Adrenal gland (tissue), 12 donors: ENCODE results near the gene HADHA. TPM values are rescaled to one million over a fixed set of nuclear protein-coding genes. Genes with fewer than 3 reads are reported as not detected.

Experiments
- DNase-seq, 7 donors: peaks; one replicate each; pipeline ENCODE4 v3.0.0-alpha.2; 2019 to 2020
- H3K27ac ChIP-seq, 5 donors: fragments of 200-600 bp; sonication (generic) in 4 of 5; 1 replicate in 3 of 5; 2 replicates in 2 of 5; pipeline versions ENCODE4 v1.5.1 to v1.8.0; 2016 to 2020; ENCODE audit warnings: mild to moderate bottlenecking in 1 of 5
- H3K27me3 ChIP-seq: fragments of 200-600 bp; 2 replicates; pipeline ENCODE4 v1.8.0; 2021
- H3K36me3 ChIP-seq, 2 donors: fragments of 200-600 bp; replicated peaks in 1 of 2; 1 replicate in 1 of 2; 2 replicates in 1 of 2; pipeline versions ENCODE4 v1.5.1 to v1.8.0; 2018 to 2022
- H3K4me1 ChIP-seq, 2 donors: fragments of 200-600 bp; replicated peaks in 1 of 2; 1 replicate in 1 of 2; 2 replicates in 1 of 2; pipeline versions ENCODE4 v1.5.1 to v1.8.0; 2018 to 2021
- H3K4me3 ChIP-seq, 4 donors: fragments of 200-600 bp; sonication (generic) in 3 of 4; one replicate each; pipeline ENCODE4 v1.5.1; 2016 to 2018
- H3K9me3 ChIP-seq, 3 donors: fragments of 200-600 bp; sonication (generic) in 1 of 3; replicated peaks in 1 of 3; 1 replicate in 2 of 3; 2 replicates in 1 of 3; pipeline versions ENCODE4 v1.5.1 to v1.8.0; 2016 to 2021
- POLR2A ChIP-seq, 2 donors: fragments of 450-650 bp; IDR thresholded peaks; one replicate each; pipeline ENCODE4 v1.6.1; 2017; ENCODE audit warnings: antibody characterized with exemption in 2 of 2, mild to moderate bottlenecking in 2 of 2, moderate library complexity in 1 of 2
- WGBS, 4 donors: extraction: QIAGEN DNeasy Blood & Tissue Kit in 2 of 4; methylation state at CpG; one replicate each; pipeline versions ENCODE4 v1.1.5 to v1.1.7; 2013 to 2017; 5-methylcytosine and 5-hydroxymethylcytosine counted together
- intact Hi-C, 2 donors: fragments of 100-400 bp; cut with DNase I; formaldehyde crosslinking; loops; one replicate each; pipeline versions ENCODE4 v1.14.1 to v1.15.0; 2022 to 2023
- polyA plus RNA-seq, 3 donors: library from polyadenylated mRNA; stranded (reverse); fragments of 200-250 nt in 2 of 3; fragments of 350-450 nt in 1 of 3; fragmentation: Illumina TruSeq in 1 of 3; extraction: RNeasy Lipid Tissue Mini Kit (QIAGEN cat#74804) in 1 of 3; gene quantifications; one replicate each; pipeline ENCODE4 v1.2.3, GENCODE V29; 2013 to 2014
- total RNA-seq, 9 donors: library from RNA; depleted of rRNA in 4 of 9; stranded (reverse); fragments of >200 nt in 4 of 9; fragments of 120-200 nt in 1 of 9; fragmentation: NEBNext Ultra II Directional in 1 of 9; extraction: Animal tissue kit (Norgen Biotek cat#: 25700) in 1 of 9; gene quantifications; one replicate each; pipeline versions ENCODE4 v1.1.0 to v1.2.4, GENCODE V29; 2013 to 2023
- TF ChIP-seq, protein P1 (sequence below), 6 experiments: fragments of 450-650 bp in 4 of 6; fragments of 200-600 bp in 2 of 6; sonication (generic) in 1 of 6; IDR thresholded peaks; 1 replicate in 5 of 6; 2 replicates in 1 of 6; pipeline versions ENCODE4 v1.5.1 to v1.8.0; 2016 to 2021; ENCODE audit warnings: antibody characterized with exemption in 6 of 6, mild to moderate bottlenecking in 2 of 6, moderate library complexity in 1 of 6
- donor health status: healthy with polysubstance abuse.
- donor health status: Bipolar disorder and iron deficiency.
- donor health status: DM: yes; HTN: yes; CAD: no.
- donor health status: DM: no; HTN: no; CAD: no.
- donor health status: DM: no; HTN: no; CAD: no.
- donor health status: DM: yes; HTN: yes; CAD: no.

The HADHA gene
- total and polyA plus RNA-seq, 12 donors: 43.8 to 353 (median 210) TPM

DNA sequence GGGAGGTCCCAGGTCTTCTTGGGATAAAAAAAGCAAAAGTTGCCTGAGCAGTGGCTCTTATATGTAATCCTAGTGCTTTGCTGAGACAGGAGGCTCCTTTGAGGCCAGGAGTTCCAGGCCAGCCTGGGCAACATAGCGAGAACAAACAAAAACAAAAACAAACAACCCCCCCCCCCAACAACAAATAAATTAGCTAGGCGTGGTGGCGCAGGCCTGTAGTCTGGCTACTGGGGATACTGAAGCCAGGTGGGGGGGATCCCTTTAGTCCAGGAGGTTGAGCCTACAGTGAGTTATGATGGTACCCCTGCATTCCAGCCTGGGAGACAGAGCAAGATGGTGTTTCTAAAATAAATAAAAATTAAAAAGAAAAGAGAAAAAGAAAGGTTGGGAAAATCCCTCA, 66.2 kb downstream of the HADHA start:
- WGBS, 4 donors: 90 to 98% (median 95%) methylated on average over 3 of the region's 3 CpGs
- Histone ChIP-seq H3K36me3 (no peaks in the 10 kb centered on the region), H3K4me3 (peak overlapping the region in 1 of 4 donors; percentile 52), H3K4me1 (peaks cover 4 to 12% of the 10 kb centered on the region in 2 donors), H3K9me3 (no peaks in the 10 kb centered on the region), H3K27me3 (peaks cover 14% of the 10 kb centered on the region), H3K27ac (no peak overlapping the region)
- no peak for TF ChIP-seq POLR2A (IDR thresholded peaks at IDR 0.05)
- TF ChIP-seq, protein P1, sequence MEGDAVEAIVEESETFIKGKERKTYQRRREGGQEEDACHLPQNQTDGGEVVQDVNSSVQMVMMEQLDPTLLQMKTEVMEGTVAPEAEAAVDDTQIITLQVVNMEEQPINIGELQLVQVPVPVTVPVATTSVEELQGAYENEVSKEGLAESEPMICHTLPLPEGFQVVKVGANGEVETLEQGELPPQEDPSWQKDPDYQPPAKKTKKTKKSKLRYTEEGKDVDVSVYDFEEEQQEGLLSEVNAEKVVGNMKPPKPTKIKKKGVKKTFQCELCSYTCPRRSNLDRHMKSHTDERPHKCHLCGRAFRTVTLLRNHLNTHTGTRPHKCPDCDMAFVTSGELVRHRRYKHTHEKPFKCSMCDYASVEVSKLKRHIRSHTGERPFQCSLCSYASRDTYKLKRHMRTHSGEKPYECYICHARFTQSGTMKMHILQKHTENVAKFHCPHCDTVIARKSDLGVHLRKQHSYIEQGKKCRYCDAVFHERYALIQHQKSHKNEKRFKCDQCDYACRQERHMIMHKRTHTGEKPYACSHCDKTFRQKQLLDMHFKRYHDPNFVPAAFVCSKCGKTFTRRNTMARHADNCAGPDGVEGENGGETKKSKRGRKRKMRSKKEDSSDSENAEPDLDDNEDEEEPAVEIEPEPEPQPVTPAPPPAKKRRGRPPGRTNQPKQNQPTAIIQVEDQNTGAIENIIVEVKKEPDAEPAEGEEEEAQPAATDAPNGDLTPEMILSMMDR (IDR thresholded peaks at IDR 0.05): no peak
- intact Hi-C loops: no loop called here
- no peak for DNase-seq

DNA sequence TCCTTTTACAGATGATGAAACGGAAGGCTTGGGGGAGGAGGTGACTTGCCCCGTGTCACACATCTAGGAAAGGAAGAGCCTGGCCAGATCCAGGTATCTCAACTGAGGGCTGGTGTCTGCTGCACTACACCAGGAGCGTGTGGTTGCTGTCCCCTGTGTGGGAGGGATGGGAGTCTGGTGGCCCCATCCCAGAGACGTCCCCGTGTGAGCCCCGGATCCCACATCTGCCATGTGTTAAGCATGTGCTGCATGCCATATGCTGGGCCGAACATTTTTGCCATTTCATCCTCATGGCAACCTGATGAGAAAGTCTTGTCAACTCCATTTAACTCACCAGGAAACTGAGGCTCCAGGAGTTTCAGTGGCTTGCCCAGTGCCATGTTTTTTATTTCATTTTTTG, 67.3 kb downstream of the HADHA start:
- peaks cover 5 to 15% of the 10 kb centered on the region in 2 donors for H3K4me1 ChIP-seq
- no peaks in the 10 kb centered on the region for H3K9me3 ChIP-seq
- intact Hi-C loops: no loop called here
- TF ChIP-seq, protein P1 (IDR thresholded peaks at IDR 0.05): no peak
- no peak for TF ChIP-seq POLR2A (IDR thresholded peaks at IDR 0.05)
- H3K36me3 ChIP-seq: no peaks in the 10 kb centered on the region
- peaks cover 14% of the 10 kb centered on the region for H3K27me3 ChIP-seq
- 95 to 98% (median 97%) methylated on average over 4 to 7 of the region's 7 CpGs for WGBS, 4 donors
- DNase-seq: peak in 1 of 7 donors; percentile 37
- no peak overlapping the region for H3K27ac ChIP-seq
- no peak overlapping the region for H3K4me3 ChIP-seq

DNA sequence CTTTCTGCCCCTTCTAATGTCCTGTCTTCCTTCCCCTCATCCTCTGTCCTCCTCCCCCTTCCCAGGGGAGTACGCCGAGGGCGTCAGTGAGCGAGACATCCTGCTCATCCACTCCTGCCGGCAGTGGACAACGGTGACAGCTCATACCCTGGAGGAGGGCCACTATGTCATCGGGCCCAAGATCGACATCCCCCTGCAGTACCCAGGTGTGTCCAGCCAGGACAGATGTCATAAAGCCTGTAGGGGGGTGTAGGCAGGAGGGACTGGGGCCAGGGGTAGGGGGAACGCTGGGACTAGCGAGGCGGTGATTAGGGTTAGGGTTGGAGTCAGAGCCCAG, 68.2 kb downstream of the HADHA start:
- no peaks in the 10 kb centered on the region for H3K36me3 ChIP-seq
- H3K27me3 ChIP-seq: peaks cover 14% of the 10 kb centered on the region
- no peak for TF ChIP-seq POLR2A (IDR thresholded peaks at IDR 0.05)
- TF ChIP-seq, protein P1 (IDR thresholded peaks at IDR 0.05): no peak
- peaks cover 5 to 15% of the 10 kb centered on the region in 2 donors for H3K4me1 ChIP-seq
- no peak overlapping the region for H3K4me3 ChIP-seq
- no peaks in the 10 kb centered on the region for H3K9me3 ChIP-seq
- WGBS, 4 donors: 78 to 91% (median 86%) methylated on average over 8 to 11 of the region's 11 CpGs
- intact Hi-C loops: no loop called here
- no peak overlapping the region for H3K27ac ChIP-seq
- peak in 1 of 7 donors; percentile 45 for DNase-seq

DNA sequence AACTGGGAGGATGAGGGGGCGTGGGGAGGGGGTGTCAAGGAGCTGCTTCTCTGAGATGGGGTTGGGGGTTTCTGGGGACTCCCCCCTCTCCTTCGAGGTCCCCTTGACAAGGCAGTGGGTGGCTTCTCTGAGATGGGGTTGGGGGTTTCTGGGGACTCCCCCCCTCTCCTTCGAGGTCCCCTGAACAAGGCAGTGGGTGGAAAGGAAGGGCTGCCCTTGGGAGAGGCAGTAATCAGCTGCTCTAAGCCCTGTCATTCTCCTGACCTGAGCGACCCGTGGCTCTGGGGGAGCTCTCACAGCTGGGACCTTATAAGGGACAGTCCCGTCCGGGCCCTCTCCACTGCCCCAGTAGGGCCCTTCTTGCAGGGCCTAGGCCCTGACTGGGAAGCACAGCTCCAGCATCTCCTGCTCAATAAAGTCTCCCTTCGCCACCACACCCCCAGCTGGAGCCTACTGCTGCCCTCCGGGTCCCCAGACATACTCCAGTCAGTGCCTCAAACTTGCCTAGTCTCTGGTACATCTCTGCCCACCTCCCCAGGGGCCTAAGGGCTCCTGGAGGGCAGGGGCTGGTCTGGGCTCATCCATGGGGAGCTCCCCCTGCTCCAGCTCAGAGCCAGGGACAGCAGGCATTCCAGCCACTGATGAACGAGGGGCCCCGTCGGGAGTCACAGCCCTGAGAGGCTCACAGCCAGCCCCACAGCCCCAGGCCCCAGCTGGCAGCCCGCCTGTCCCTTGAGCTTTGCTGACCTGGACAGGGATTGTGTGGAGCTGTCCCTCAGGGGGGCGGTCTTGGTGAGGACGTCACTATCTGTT, 68.8 kb downstream of the HADHA start:
- no peak overlapping the region for H3K27ac ChIP-seq
- 60 to 85% (median 74%) methylated on average over 6 to 15 of the region's 15 CpGs for WGBS, 4 donors
- H3K9me3 ChIP-seq: no peaks in the 10 kb centered on the region
- peaks cover 5 to 15% of the 10 kb centered on the region in 2 donors for H3K4me1 ChIP-seq
- no peaks in the 10 kb centered on the region for H3K36me3 ChIP-seq
- TF ChIP-seq POLR2A (IDR thresholded peaks at IDR 0.05): no peak
- TF ChIP-seq, protein P1 (IDR thresholded peaks at IDR 0.05): no peak
- H3K27me3 ChIP-seq: peaks cover 14% of the 10 kb centered on the region
- peak in 2 of 7 donors; percentile 11 to 33 for DNase-seq
- intact Hi-C loops: no loop called here
- H3K4me3 ChIP-seq: no peak overlapping the region
